AG09309 (cell line): ENCODE measurements around the gene CORO6.

Experiments
- DNase-seq: peaks from one replicate; pipeline ENCODE4 v3.0.0-alpha.2; 2010; ENCODE audit warnings: low read depth
- H3K4me3 ChIP-seq: 2 replicates; pipeline ENCODE4 v1.5.1; 2011; ENCODE audit warnings: mild to moderate bottlenecking, low read depth, low read length, moderate library complexity; ENCODE audit not compliant: control insufficient read depth
- CTCF ChIP-seq: IDR thresholded peaks from 2 replicates; pipeline ENCODE4 v1.5.1; 2011; ENCODE audit warnings: mild to moderate bottlenecking, low read depth, low read length, inconsistent platforms; ENCODE audit not compliant: insufficient read depth, control insufficient read depth; ENCODE audit errors: missing control alignments

The CORO6 gene

DNA sequence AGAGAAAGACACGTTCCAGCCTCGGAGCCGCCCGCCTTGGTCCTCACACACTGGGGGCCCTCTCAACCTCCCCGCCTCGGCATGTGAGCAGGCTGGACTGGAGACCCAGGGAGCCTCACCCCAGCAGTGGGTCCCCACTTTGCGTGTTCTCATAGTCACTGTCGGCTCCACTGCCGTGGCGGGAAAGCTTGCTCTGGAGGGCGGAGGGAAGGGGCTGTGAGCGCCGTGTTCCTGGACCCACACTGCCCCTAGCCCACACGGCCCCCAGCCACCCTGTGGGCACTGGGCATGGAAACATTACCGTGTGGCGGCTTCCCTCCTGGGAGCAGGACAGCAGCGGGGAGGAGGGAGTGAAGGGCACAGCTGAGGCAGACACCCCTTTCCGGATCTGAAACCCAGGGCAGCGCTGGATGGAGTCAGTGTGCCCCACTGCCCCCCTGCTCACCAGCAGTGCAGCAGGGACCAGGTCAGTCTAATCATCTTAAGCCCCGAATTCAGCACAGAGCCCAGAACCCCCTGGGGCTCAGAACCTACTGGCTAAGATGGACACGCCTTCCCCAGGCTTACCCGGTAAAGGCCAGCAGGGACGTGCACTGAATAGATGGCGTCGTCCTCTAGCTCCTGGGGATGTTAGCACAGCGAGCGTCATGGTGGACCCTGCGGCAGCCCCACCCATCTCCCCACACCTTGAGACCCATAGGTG lies 47.0 kb downstream of the CORO6 start:
- H3K4me3 ChIP-seq, result no peak overlapping the region
- TF ChIP-seq CTCF, result no peak
- no peak for DNase-seq

GRCh38 chr17:29574732-29575510 lies 47.8 kb downstream of the CORO6 start:
- H3K4me3 ChIP-seq, result no peak overlapping the region
- no peak for DNase-seq
- no peak for TF ChIP-seq CTCF

DNA sequence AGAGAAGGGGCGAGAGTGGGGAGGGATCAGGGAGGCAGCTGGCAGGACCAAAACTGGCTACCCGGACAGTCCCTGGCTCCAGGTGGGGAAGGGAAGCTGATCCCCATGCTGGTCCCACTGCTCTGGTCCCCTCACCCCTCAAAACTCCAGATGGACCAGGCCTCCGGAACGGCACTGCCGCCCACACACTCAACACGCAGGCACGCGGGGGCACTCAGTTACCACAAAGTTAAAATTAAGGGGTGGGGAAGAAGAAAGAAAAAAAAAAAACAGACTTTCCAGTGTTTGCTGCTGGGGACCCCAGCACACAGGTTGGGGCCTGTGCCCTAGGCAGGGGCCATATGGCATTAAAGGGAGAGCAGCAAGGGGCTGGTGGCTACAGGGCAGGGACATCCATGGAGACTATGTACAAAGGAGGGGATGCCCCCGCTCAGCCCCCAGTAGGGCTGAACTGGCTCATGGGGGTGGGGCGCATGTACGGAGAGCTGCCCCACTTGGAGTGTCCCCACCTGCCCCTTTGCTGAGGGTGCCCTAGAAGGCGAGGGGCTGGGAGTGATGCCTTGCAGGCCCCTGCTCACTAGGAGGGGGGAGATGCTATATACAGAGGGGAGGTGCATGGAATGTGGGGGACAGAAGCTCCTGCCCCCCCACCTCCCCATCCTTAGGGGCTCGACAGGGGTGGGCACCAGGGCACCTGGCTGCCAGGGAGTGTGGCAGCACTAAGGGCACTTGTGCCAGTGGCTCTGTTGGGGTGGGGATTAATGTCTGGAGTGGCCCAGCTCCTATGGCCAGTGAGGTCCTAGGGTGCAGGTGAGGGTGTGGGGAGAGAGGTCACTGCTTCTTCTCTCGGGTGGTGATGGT lies 48.6 kb downstream of the CORO6 start:
- TF ChIP-seq CTCF, result no peak
- H3K4me3 ChIP-seq, result no peak overlapping the region

DNA sequence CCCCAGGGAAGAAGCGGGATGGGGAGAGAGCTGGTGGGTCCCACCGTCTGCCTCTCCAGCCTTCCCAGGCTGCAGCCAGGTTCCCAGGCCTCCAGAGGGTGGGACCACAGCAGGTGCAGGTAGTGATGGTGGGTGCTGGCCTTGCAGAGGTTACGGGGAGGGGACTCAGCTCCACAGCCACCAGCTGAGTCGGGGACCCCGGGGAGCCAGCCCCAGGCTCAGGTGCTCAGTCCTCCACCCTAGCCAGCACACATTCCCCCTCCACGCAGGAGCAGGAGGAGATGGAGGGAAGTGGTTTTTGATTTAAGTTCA lies 49.2 kb downstream of the CORO6 start:
- no peak for TF ChIP-seq CTCF
- no peak for DNase-seq
- H3K4me3 ChIP-seq, result no peak overlapping the region

More for the DNA sequence above, 48.6 kb downstream of the CORO6 start:
- no peak for DNase-seq

DNA sequence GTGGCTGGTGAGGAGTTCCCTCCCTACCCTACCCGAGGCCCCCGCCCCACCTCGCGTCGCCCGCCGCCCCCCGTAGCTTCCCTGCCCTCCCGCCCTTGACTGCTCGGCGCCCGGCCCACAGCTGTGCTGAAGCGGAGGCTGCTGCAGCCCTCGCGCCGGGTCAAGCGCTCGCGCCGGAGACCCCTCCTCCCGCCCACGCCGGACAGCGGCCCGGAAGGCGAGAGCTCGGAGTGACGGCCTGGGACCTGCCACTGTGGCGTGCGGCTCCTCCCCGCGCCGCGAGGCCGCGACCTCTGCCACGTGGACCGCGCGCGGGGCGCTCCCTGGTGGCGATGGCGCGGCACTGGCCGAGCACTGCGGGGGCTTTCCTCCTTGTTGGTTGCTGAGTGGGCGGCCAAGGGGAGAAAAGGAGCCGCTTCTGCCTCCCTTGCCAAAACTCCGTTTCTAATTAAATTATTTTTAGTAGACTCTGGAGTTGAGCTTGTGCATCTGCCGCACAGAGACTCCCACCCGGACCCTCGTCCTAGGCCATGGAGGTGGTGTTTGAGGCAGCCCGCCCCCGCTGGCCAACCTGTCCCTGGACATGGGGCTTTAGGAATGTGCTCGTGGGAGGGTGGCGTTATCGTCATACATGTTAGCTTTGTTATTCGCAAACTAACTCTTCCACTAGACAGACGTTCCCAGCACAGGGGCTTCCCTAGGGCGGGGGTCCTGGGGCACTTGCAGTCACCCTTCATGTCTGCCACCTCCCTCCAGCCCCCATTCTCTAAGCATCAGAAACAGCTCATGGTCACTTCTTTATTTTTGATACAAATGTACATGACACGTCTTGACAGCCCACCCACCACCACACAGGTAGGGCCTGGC lies 49.8 kb downstream of the CORO6 start:
- TF ChIP-seq CTCF, result peak; percentile 53
- H3K4me3 ChIP-seq, result no peak overlapping the region; the same call in 1 of the 2 replicates
- no peak for DNase-seq
